NB4 (cell line): ENCODE results near the gene SRP9.
"Not testable (repeated sequence)": the region's sequence is repeated elsewhere in the genome, so short reads cannot be mapped to it uniquely, and the experiment has no call there.

Experiments used
- CTCF ChIP-seq: IDR thresholded peaks from one replicate; pipeline ENCODE4 v1.5.1; 2012; ENCODE audit warnings: low read depth, low read length
- POLR2A ChIP-seq: IDR thresholded peaks from 2 replicates; pipeline ENCODE4 v1.6.1; 2011; ENCODE audit warnings: mild to moderate bottlenecking; ENCODE audit not compliant: insufficient read length; ENCODE audit errors: extremely low read depth

GRCh38 chr1:225815090-225815489, 37.5 kb downstream of the SRP9 start:
- TF ChIP-seq POLR2A, CTCF: not testable (repeated sequence)
